PC-3 (cell line): ENCODE data around the gene XIRP2. TPM values are rescaled to one million over a fixed set of nuclear protein-coding genes. Genes with fewer than 3 reads are reported as not detected.
A peak's percentile ranks its signal among the peaks of the same experiment; 100 is the strongest.

Experiments
- ATAC-seq: fragments of 200-7000 bp; cut with Tn5 transposase; 2 replicates; pipeline ENCODE4 v1.9.1; 2020; ENCODE audit warnings: mild to moderate bottlenecking, moderate library complexity
- BruUV-seq: library from RNA; stranded (reverse); fragments of 400-500 nt; replicated peaks from 2 replicates; lab custom pipeline; 2021; lab: Mats Ljungman, UMichigan
- CTCF ChIA-PET: fragments of 300-600 bp; sonication (Branson Sonifier 250); formaldehyde crosslinking; loops from one replicate; lab custom pipeline; 2022; ENCODE audit warnings: antibody characterized with exemption; lab: Charles Lee
- POLR2A ChIA-PET: fragments of 300-600 bp; sonication (Branson Sonifier 250); formaldehyde crosslinking; loops from one replicate; lab custom pipeline; 2022; ENCODE audit warnings: antibody characterized with exemption; ENCODE audit not compliant: unreplicated experiment; lab: Charles Lee
- DNase-seq: peaks from one replicate; pipeline ENCODE4 v3.0.0-alpha.2; 2015
- H2AFZ ChIP-seq: fragments of 300-600 bp; sonication (generic); 2 replicates; pipeline ENCODE4 v1.6.0; 2016; ENCODE audit warnings: antibody characterized with exemption, low read length
- H3F3A ChIP-seq: fragments of 300-600 bp; sonication (generic); one replicate; pipeline ENCODE4 v1.6.0; 2017; ENCODE audit warnings: antibody characterized with exemption, low read length, control low read depth, mild to moderate bottlenecking; ENCODE audit not compliant: unreplicated experiment
- H3K27ac ChIP-seq: fragments of 300-600 bp; sonication (generic); 2 replicates; pipeline ENCODE4 v1.5.1; 2016; ENCODE audit warnings: mild to moderate bottlenecking, low read length
- H3K27me3 ChIP-seq: fragments of 300-600 bp; sonication (generic); 2 replicates; pipeline ENCODE4 v1.6.1; 2016; ENCODE audit warnings: low read length, mixed read lengths
- H3K36me3 ChIP-seq: fragments of 300-600 bp; sonication (generic); 2 replicates; pipeline ENCODE4 v1.6.1; 2016; ENCODE audit warnings: low read depth, mixed run types, low read length, mixed read lengths
- H3K4me1 ChIP-seq: fragments of 300-600 bp; sonication (generic); 2 replicates; pipeline ENCODE4 v1.5.1; 2016; ENCODE audit warnings: low read length; ENCODE audit not compliant: insufficient read depth
- H3K4me2 ChIP-seq: fragments of 300-600 bp; sonication (generic); 2 replicates; pipeline ENCODE4 v1.6.0; 2016; ENCODE audit warnings: low read length
- H3K4me3 ChIP-seq: fragments of 300-600 bp; sonication (generic); 2 replicates; pipeline ENCODE4 v1.5.1; 2016; ENCODE audit warnings: mild to moderate bottlenecking, low read length, mixed read lengths
- H3K79me2 ChIP-seq: fragments of 300-600 bp; sonication (generic); 2 replicates; pipeline ENCODE4 v1.6.1; 2017; ENCODE audit warnings: low read length, mixed read lengths
- H3K9ac ChIP-seq: fragments of 300-600 bp; sonication (generic); 2 replicates; pipeline ENCODE4 v1.6.0; 2016; ENCODE audit warnings: mild to moderate bottlenecking, low read length
- H3K9me2 ChIP-seq: fragments of 300-600 bp; sonication (generic); replicated peaks from 2 replicates; pipeline ENCODE4 v1.6.1; 2016; ENCODE audit warnings: mixed run types, low read length, mixed read lengths
- H3K9me3 ChIP-seq: fragments of 300-600 bp; sonication (generic); 2 replicates; pipeline ENCODE4 v1.6.1; 2016; ENCODE audit warnings: low read length, mixed read lengths
- H4K20me1 ChIP-seq: fragments of 300-600 bp; sonication (generic); 2 replicates; pipeline ENCODE4 v1.6.1; 2016; ENCODE audit warnings: low read length, mixed read lengths
- CTCF ChIP-seq: fragments of 300-600 bp; sonication (generic); conservative IDR thresholded peaks from 2 replicates; pipeline ENCODE4 v1.5.1; 2017; ENCODE audit warnings: antibody characterized with exemption, low read depth, mild to moderate bottlenecking, low read length
- EZH2 ChIP-seq: fragments of 300-600 bp; sonication (generic); IDR thresholded peaks from one replicate; pipeline ENCODE4 v1.6.1; 2017; ENCODE audit warnings: antibody characterized with exemption, mild to moderate bottlenecking, low read length; ENCODE audit not compliant: unreplicated experiment
- EZH2phosphoT487 ChIP-seq: fragments of 300-600 bp; sonication (generic); IDR thresholded peaks from 2 replicates; pipeline ENCODE4 v1.6.1; 2018; ENCODE audit warnings: mild to moderate bottlenecking, antibody characterized with exemption, low read length, borderline replicate concordance
- intact Hi-C: fragments of 100-400 bp; cut with micrococcal nuclease; formaldehyde crosslinking; loops from 2 replicates; pipeline ENCODE4 v1.9.0; 2023
- total RNA-seq: library from RNA; depleted of rRNA; stranded (reverse); fragments of >200 nt; gene quantifications from 2 replicates; pipeline ENCODE4 v1.2.3, GENCODE V29; 2014

Gene XIRP2
- total RNA-seq, 1 experiment from 2014 or later: 0.11 TPM

GRCh38 chr2:167198009-167198408, 309.7 kb downstream of the XIRP2 start:
- Histone ChIP-seq H4K20me1 (no peaks in the 10 kb centered on the region), H3K4me2 (no peak overlapping the region), H3K4me1 (peaks cover 61% of the 10 kb centered on the region), H3K4me3 (no peak overlapping the region), H3K27me3 (no peaks in the 10 kb centered on the region), H2AFZ (no peak overlapping the region), H3F3A (no peaks in the 10 kb centered on the region), H3K9ac (no peak overlapping the region), H3K9me2 (no peaks in the 10 kb centered on the region), H3K36me3 (no peaks in the 10 kb centered on the region), H3K9me3 (no peaks in the 10 kb centered on the region), H3K27ac (peak overlapping the region; percentile 85; the same call in 1 of the 2 replicates), H3K79me2 (no peaks in the 10 kb centered on the region)
- intact Hi-C loops: no loop called here
- ATAC-seq: 0 out of 2 replicates have a peak, but pooled peaks have one; percentile 12
- ChIA-PET POLR2A (no interaction called here), CTCF (no interaction called here)
- BruUV-seq: no TSS peak
- peak; percentile 29 for DNase-seq
- no peak for TF ChIP-seq CTCF
- no peak for TF ChIP-seq EZH2
- TF ChIP-seq EZH2phosphoT487: no peak

GRCh38 chr2:167198576-167198975, 310.3 kb downstream of the XIRP2 start:
- intact Hi-C loops: no loop called here
- Histone ChIP-seq H3K79me2 (no peaks in the 10 kb centered on the region), H3K27ac (peak overlapping the region; percentile 85), H4K20me1 (no peaks in the 10 kb centered on the region), H3K4me3 (no peak overlapping the region), H3K4me1 (peaks cover 55% of the 10 kb centered on the region), H3K4me2 (no peak overlapping the region), H3K36me3 (no peaks in the 10 kb centered on the region), H3K9ac (no peak overlapping the region; the same call in 1 of the 2 replicates), H3K9me3 (no peaks in the 10 kb centered on the region), H2AFZ (no peak overlapping the region), H3K9me2 (no peaks in the 10 kb centered on the region), H3F3A (no peaks in the 10 kb centered on the region), H3K27me3 (no peaks in the 10 kb centered on the region)
- no TSS peak for BruUV-seq
- CTCF ChIA-PET: no interaction called here
- DNase-seq (no peak), ATAC-seq (no peak)
- POLR2A ChIA-PET: no interaction called here
- TF ChIP-seq EZH2 (no peak), EZH2phosphoT487 (no peak), CTCF (no peak)

- Histone ChIP-seq H3K36me3 (no peaks in the 10 kb centered on the region), H3K4me1 (peaks cover 58% of the 10 kb centered on the region), H3K9me3 (no peaks in the 10 kb centered on the region), H3K9me2 (no peaks in the 10 kb centered on the region), H3K4me2 (peak overlapping the region; percentile 53), H3K79me2 (no peaks in the 10 kb centered on the region), H3K27ac (peak overlapping the region; percentile 85), H3K4me3 (no peak overlapping the region), H3F3A (no peaks in the 10 kb centered on the region), H4K20me1 (no peaks in the 10 kb centered on the region), H2AFZ (no peak overlapping the region; the same call in 1 of the 2 replicates), H3K27me3 (no peaks in the 10 kb centered on the region), H3K9ac (peak overlapping the region; percentile 37)
- intact Hi-C loops: no loop called here
- POLR2A ChIA-PET: no interaction called here
- CTCF ChIA-PET: no interaction called here
- peak; percentile 78 for DNase-seq
- ATAC-seq: peak; percentile 75
- BruUV-seq: no TSS peak
- no peak for TF ChIP-seq EZH2
- no peak for TF ChIP-seq EZH2phosphoT487
- no peak for TF ChIP-seq CTCF
These were observed 311.7 kb downstream of the XIRP2 start for GRCh38 chr2:167200019-167200418.
